Gastroesophageal sphincter (tissue), 3 donors: ENCODE results near the gene ADAMTS1.

Experiments
- POLR2A ChIP-seq, 2 donors: fragments of 450-650 bp; IDR thresholded peaks; one replicate each; pipeline ENCODE4 v1.6.1; 2017; ENCODE audit warnings: antibody characterized with exemption in 2 of 2, mild to moderate bottlenecking in 2 of 2, moderate library complexity in 1 of 2
- TF ChIP-seq, protein P1 (sequence below), 4 experiments: fragments of 200-600 bp in 2 of 4; fragments of 450-650 bp in 2 of 4; sonication (generic) in 1 of 4; IDR thresholded peaks; one replicate each; pipeline ENCODE4 v1.5.1; 2017 to 2019; ENCODE audit warnings: antibody characterized with exemption in 4 of 4, mild to moderate bottlenecking in 2 of 4, moderate library complexity in 2 of 4

GRCh38 chr21:26834181-26834905 is 10.9 kb downstream of the ADAMTS1 start:
- TF ChIP-seq POLR2A (IDR thresholded peaks at IDR 0.05), result no peak
- TF ChIP-seq, protein P1, sequence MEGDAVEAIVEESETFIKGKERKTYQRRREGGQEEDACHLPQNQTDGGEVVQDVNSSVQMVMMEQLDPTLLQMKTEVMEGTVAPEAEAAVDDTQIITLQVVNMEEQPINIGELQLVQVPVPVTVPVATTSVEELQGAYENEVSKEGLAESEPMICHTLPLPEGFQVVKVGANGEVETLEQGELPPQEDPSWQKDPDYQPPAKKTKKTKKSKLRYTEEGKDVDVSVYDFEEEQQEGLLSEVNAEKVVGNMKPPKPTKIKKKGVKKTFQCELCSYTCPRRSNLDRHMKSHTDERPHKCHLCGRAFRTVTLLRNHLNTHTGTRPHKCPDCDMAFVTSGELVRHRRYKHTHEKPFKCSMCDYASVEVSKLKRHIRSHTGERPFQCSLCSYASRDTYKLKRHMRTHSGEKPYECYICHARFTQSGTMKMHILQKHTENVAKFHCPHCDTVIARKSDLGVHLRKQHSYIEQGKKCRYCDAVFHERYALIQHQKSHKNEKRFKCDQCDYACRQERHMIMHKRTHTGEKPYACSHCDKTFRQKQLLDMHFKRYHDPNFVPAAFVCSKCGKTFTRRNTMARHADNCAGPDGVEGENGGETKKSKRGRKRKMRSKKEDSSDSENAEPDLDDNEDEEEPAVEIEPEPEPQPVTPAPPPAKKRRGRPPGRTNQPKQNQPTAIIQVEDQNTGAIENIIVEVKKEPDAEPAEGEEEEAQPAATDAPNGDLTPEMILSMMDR (IDR thresholded peaks at IDR 0.05), result peak; percentile 10 to 47 (median 32)
